ENCODE measurements around the gene H1-8. TPM values are rescaled to one million over a fixed set of nuclear protein-coding genes. Genes with fewer than 3 reads are reported as not detected.

H1-8 gene
- total RNA-seq, 1 donor from 2014 or later = not detected

GRCh38 chr3:129558081-129558771 lies 15.3 kb downstream of the H1-8 start:
- peak overlapping the region; percentile 86 for H3K27ac Mint-ChIP-seq (ENCODE audit: unreplicated experiment)
- H3K27me3 Mint-ChIP-seq (ENCODE audit: low read depth) = no peaks in the 10 kb centered on the region
- no peaks in the 10 kb centered on the region for H3K9me3 Mint-ChIP-seq (ENCODE audit: low read depth)
- TF ChIP-seq CTCF (IDR thresholded peaks at IDR 0.05) = no peak
- H3K36me3 Mint-ChIP-seq (ENCODE audit: low read depth) = peaks cover 31% of the 10 kb centered on the region
- H3K4me1 Mint-ChIP-seq (ENCODE audit: low read depth) = peaks cover 87% of the 10 kb centered on the region
- DNase-seq (ENCODE audit: low spot score) = no peak
- no peak overlapping the region for H3K4me3 Mint-ChIP-seq (ENCODE audit: unreplicated experiment)

- Mint-ChIP-seq H3K36me3 (ENCODE audit: low read depth) (peaks cover 31% of the 10 kb centered on the region), H3K9me3 (ENCODE audit: low read depth) (no peaks in the 10 kb centered on the region), H3K4me1 (ENCODE audit: low read depth) (peaks cover 79% of the 10 kb centered on the region), H3K4me3 (ENCODE audit: unreplicated experiment) (no peak overlapping the region), H3K27me3 (ENCODE audit: low read depth) (no peaks in the 10 kb centered on the region), H3K27ac (ENCODE audit: unreplicated experiment) (peak overlapping the region; percentile 86)
- DNase-seq (ENCODE audit: low spot score) = peak; percentile 67
- no peak for TF ChIP-seq CTCF (IDR thresholded peaks at IDR 0.05)
Measured at GRCh38 chr3:129558772-129559564, 16.0 kb downstream of the H1-8 start.

GRCh38 chr3:129559565-129560079 lies 16.6 kb downstream of the H1-8 start:
- no peaks in the 10 kb centered on the region for H3K9me3 Mint-ChIP-seq (ENCODE audit: low read depth)
- peaks cover 74% of the 10 kb centered on the region for H3K4me1 Mint-ChIP-seq (ENCODE audit: low read depth)
- no peaks in the 10 kb centered on the region for H3K27me3 Mint-ChIP-seq (ENCODE audit: low read depth)
- H3K27ac Mint-ChIP-seq (ENCODE audit: unreplicated experiment) = peak overlapping the region; percentile 97
- peaks cover 27% of the 10 kb centered on the region for H3K36me3 Mint-ChIP-seq (ENCODE audit: low read depth)
- no peak overlapping the region for H3K4me3 Mint-ChIP-seq (ENCODE audit: unreplicated experiment)
- peak; percentile 77 for DNase-seq (ENCODE audit: low spot score)
- TF ChIP-seq CTCF (IDR thresholded peaks at IDR 0.05) = no peak

GRCh38 chr3:129560269-129560787 lies 17.4 kb downstream of the H1-8 start:
- no peaks in the 10 kb centered on the region for H3K27me3 Mint-ChIP-seq (ENCODE audit: low read depth)
- H3K4me3 Mint-ChIP-seq (ENCODE audit: unreplicated experiment) = peak overlapping the region; percentile 63
- peaks cover 28% of the 10 kb centered on the region for H3K36me3 Mint-ChIP-seq (ENCODE audit: low read depth)
- no peak for TF ChIP-seq CTCF (IDR thresholded peaks at IDR 0.05)
- DNase-seq (ENCODE audit: low spot score) = no peak
- H3K9me3 Mint-ChIP-seq (ENCODE audit: low read depth) = no peaks in the 10 kb centered on the region
- peak overlapping the region; percentile 97 for H3K27ac Mint-ChIP-seq (ENCODE audit: unreplicated experiment)
- peaks cover 69% of the 10 kb centered on the region for H3K4me1 Mint-ChIP-seq (ENCODE audit: low read depth)

- H3K4me3 Mint-ChIP-seq (ENCODE audit: unreplicated experiment) = peak overlapping the region; percentile 63
- H3K4me1 Mint-ChIP-seq (ENCODE audit: low read depth) = peaks cover 62% of the 10 kb centered on the region
- H3K27ac Mint-ChIP-seq (ENCODE audit: unreplicated experiment) = peak overlapping the region; percentile 97
- no peak for TF ChIP-seq CTCF (IDR thresholded peaks at IDR 0.05)
- H3K27me3 Mint-ChIP-seq (ENCODE audit: low read depth) = no peaks in the 10 kb centered on the region
- no peaks in the 10 kb centered on the region for H3K9me3 Mint-ChIP-seq (ENCODE audit: low read depth)
- DNase-seq (ENCODE audit: low spot score) = no peak
- H3K36me3 Mint-ChIP-seq (ENCODE audit: low read depth) = peaks cover 25% of the 10 kb centered on the region
Measured at GRCh38 chr3:129560911-129561594, 18.1 kb downstream of the H1-8 start.
